ENCODE measurements around the gene TPK1.

Gene TPK1

GRCh38 chr7:144534655-144535395 lies 301.0 kb downstream of the TPK1 start:
- in situ Hi-C loops (cut with MboI; ENCODE audit: low sequenced_read_pairs), result no loop called here

DNA sequence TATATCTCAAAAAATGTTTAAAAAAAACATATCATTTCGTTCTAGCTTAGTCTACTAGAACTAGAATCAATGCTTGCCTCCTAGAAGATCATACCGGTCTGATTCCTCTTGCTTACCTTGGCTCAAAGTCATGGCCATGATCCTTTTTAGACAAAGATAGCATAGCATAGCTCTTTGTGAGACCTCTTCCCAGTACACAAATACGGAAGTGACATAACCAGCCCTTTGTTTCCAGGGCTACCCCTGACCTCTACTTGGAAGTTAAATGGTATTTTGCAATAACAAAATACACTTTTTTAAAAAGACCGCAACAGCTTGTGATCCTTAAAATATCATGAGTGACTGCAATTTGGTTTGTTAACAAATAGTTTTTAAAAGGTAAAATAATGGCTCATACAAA lies 301.7 kb downstream of the TPK1 start:
- in situ Hi-C loops (cut with MboI; ENCODE audit: low sequenced_read_pairs), result no loop called here

- in situ Hi-C loops (cut with MboI; ENCODE audit: low sequenced_read_pairs), result no loop called here
Measured at GRCh38 chr7:144531181-144531580, 304.7 kb downstream of the TPK1 start.

GRCh38 chr7:144529269-144529926 lies 306.5 kb downstream of the TPK1 start:
- in situ Hi-C loops (cut with MboI; ENCODE audit: low sequenced_read_pairs), result no loop called here

DNA sequence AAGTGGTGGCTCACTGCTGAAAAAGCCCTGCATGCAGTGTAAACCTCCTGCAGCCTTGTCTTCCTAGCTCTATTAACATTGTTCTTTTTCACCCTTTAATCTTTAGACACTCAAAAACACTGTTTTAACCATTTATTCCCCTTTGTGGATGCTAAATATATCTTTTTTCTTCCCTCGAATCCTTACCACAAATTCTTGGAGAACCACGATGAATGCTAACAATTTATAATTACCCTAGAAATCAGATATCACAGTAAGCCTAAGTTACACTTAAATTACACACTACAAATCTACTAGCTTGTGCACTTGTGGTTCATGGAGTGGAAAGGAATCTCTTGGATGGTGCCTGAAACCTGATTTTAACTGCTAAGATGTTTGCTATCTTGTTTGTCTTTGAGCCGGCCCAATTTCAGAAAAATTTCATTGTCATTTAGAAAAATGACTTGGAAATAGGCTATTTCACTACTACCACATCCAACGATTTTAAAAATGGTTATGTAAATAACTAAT lies 307.3 kb downstream of the TPK1 start:
- in situ Hi-C loops (cut with MboI; ENCODE audit: low sequenced_read_pairs), result no loop called here

DNA sequence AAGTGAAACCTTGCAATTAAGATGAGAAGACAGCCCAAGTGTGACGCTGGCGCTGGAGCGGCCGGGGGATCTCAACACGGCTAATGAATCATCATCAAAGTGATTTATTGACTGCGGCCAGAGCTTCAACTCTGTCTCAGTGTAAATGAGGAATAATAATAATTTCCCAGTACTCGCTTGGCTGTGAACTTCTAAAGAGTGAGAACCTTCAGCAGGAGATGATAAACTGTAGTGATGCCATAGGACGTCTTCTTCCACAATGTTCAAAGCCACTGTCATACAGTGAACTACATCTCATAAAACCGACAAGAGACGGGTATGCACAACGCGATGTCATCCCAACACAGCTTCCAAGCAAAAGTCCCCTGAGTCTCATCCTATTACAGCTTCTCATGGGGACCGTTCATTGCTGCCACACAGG lies 308.8 kb downstream of the TPK1 start:
- in situ Hi-C loops (cut with MboI; ENCODE audit: low sequenced_read_pairs), result no loop called here

DNA sequence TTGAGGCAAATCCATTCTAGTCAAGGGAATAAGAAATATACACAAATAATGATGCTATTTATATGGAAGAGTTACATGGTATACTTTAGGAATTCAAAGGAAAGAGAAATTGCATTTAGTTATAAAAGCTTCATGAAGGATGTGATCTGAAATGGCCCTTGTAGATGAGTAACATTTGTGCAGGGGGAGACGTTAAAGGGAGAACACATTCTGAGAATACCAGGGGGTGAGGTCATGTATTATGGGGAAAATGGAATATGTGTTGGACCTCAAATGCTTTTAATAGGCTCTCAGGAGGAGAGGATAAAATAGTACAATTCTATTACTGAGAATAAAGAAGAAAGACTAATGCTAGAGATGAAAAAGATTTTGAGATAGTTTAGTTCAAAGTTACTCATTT lies 309.9 kb downstream of the TPK1 start:
- in situ Hi-C loops (cut with MboI; ENCODE audit: low sequenced_read_pairs), result no loop called here

DNA sequence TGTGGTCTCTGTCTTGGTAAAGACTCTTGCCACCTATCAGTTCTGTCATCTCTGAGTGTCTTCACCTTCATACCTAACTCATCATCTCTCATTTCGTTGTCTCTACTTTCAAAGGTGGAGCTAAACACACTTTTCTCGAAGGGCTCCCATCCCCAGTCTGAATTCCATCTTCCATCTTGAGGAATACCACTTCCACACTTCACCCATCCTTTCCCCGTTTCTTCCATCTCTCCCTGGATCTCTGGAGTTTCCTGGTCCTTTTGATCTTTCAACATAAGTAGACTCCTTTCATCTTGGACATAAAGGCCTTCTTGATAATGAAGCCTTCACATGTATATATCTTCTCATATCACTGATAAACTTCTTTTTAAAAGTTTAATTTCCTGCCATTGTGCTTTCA lies 311.6 kb downstream of the TPK1 start:
- in situ Hi-C loops (cut with MboI; ENCODE audit: low sequenced_read_pairs), result no loop called here

GRCh38 chr7:144523621-144524020 lies 312.2 kb downstream of the TPK1 start:
- in situ Hi-C loops (cut with MboI; ENCODE audit: low sequenced_read_pairs), result no loop called here

GRCh38 chr7:144519925-144520324 lies 315.9 kb downstream of the TPK1 start:
- in situ Hi-C loops (cut with MboI; ENCODE audit: low sequenced_read_pairs), result no loop called here

DNA sequence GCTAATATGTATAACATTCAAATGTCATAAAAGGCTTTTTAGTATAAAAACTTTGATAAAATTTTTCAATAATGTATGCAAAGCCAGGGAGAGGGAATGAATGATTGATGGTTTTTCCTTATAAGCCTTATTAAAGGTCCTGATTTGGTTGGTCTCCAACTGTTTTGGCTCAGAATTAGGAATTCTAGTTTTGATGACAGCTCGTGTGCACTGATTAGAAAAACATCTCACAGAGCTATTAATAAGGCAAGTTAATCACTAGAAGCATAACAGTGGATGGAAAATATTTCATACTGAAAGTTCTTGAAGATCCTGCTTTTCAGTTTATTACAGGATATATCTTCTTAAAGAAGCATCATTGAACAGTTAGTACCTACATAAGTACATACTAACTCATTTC lies 317.5 kb downstream of the TPK1 start:
- in situ Hi-C loops (cut with MboI; ENCODE audit: low sequenced_read_pairs), result no loop called here

DNA sequence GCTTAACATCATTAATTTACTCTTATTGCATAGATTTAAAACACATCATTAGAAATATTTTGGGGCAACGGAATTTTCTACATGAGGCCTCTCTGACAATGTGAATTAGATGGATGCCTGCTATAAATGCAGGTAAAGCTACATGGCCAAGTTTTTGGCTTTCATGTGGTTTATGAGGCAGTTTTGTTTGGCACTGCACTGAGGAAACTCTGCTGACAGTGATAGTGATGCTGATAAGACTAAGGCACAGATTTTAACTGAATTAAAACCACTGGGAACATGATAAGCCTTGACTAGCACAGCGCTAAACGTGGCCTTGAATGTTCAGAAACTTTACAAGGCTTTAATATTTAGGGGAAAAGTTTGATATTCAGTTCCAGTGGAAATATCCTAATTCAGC lies 318.1 kb downstream of the TPK1 start:
- in situ Hi-C loops (cut with MboI; ENCODE audit: low sequenced_read_pairs), result no loop called here

GRCh38 chr7:144516729-144517525 lies 318.9 kb downstream of the TPK1 start:
- in situ Hi-C loops (cut with MboI; ENCODE audit: low sequenced_read_pairs), result no loop called here

DNA sequence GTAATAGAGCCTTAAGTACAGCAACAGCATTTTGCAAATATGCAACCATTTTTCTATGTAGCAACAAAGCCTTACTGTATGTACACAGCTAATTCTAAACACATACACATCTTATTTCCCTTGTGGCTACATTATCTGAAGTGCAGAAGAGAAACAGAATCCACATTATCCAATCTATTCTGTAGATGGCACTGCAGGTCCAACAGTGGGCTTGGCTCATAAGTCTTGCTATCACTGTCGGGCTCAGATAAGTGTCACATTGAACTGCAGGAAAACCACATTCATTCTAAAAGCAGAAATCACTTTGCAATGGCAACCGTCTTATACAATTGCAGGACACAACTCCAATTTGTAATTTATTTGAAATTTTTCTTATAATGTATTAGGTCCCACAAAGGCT lies 322.5 kb downstream of the TPK1 start:
- in situ Hi-C loops (cut with MboI; ENCODE audit: low sequenced_read_pairs), result no loop called here

DNA sequence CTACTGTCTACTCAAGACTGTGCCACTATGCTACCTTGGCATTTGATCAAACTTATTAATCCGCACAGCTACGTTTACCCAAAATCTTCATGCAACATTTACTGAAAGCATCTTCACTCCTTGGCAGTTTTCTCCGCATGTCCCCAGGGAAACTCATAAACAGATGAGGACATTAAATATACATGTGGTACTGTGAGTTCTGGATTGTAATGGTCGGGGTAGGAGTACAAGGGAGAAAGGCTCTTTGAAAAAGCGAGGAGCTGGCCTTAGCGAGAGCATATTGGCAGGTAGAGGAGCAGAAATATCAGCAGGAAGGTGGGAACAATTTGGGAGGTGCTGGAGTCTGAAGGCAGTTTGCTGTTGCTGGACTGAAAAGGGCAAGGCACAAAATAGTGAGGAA lies 325.2 kb downstream of the TPK1 start:
- in situ Hi-C loops (cut with MboI; ENCODE audit: low sequenced_read_pairs), result no loop called here

GRCh38 chr7:144508702-144509101 lies 327.2 kb downstream of the TPK1 start:
- in situ Hi-C loops (cut with MboI; ENCODE audit: low sequenced_read_pairs), result no loop called here

DNA sequence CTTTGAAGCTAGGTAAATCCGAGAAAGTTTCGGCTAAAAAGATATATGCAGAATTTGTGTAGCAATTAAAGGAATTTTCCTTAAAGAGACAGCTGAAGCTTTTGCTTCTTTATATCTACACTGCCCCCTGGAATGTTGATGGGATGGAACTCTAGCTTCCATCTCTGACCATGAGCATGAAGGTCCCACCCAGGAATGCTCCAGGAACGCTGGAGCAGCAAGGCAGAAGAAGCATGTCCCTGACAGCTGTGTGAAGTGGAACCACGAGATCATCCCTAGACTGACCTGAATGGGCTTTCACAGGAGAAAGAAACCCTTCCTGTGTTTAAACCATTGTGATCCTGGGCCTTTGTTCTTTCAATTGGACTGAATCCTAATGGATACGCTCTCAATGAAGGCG lies 332.6 kb downstream of the TPK1 start:
- in situ Hi-C loops (cut with MboI; ENCODE audit: low sequenced_read_pairs), result no loop called here

DNA sequence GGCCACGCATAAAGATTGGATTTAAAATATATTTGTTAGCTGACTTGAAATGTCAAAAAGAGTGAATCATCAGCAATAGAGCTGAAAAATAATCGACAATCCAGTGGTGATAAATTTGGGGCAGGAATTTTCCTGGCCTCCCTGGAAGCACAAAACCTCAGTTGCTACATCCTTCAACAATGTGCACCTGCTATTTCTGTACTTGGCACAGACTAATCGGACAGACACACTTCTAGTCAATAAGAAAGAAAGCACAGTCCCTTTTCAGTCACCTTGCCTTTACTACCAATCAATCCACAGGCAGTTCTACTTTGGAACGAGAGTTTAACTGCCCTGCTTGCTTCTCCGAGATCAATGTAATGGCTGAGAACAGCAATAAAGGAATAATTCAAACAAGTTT lies 335.6 kb downstream of the TPK1 start:
- in situ Hi-C loops (cut with MboI; ENCODE audit: low sequenced_read_pairs), result no loop called here

GRCh38 chr7:144497282-144497681 lies 338.6 kb downstream of the TPK1 start:
- in situ Hi-C loops (cut with MboI; ENCODE audit: low sequenced_read_pairs), result no loop called here

DNA sequence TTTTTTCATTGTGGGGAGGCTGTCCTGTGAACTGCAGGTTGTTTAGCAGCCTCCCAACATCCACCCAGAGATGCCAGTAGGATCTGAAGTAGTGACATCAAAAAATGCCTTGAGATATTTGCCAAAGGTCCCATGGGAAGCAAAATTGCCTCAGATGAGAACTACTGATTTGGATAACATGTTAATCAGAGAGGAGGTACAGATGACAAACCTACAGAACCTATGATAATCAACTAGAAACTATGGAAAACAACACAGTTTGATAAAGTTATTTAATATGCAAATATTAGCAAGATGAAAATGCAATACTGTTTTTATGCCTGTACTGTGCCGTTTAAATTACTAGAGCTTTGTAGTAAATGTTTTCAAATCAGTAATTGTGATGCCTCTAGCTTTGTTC lies 341.5 kb downstream of the TPK1 start:
- in situ Hi-C loops (cut with MboI; ENCODE audit: low sequenced_read_pairs), result no loop called here

- in situ Hi-C loops (cut with MboI; ENCODE audit: low sequenced_read_pairs), result no loop called here
Measured at GRCh38 chr7:144489504-144489903, 346.3 kb downstream of the TPK1 start.

GRCh38 chr7:144488977-144489376 lies 346.9 kb downstream of the TPK1 start:
- in situ Hi-C loops (cut with MboI; ENCODE audit: low sequenced_read_pairs), result no loop called here

All from HL-60/S4 treated with retinoic acid at 250 ng/mL for 4 days and 3 days (cell line).